HepG2 (cell line): Measurements from ENCODE around the gene B9D2. TPM values are rescaled to one million over a fixed set of nuclear protein-coding genes. Genes with fewer than 3 reads are reported as not detected.

ENCODE experiments used
- JDP2 ChIP-seq: sonication (generic); formaldehyde crosslinking; IDR thresholded peaks from 2 replicates; pipeline ENCODE4 v1.8.1; 2022; ENCODE audit warnings: missing genetic modification reagents, borderline replicate concordance
- KLF6 ChIP-seq: IDR thresholded peaks from 2 replicates; pipeline ENCODE4 v1.8.0; 2016; ENCODE audit warnings: missing biosample characterization, missing genetic modification reagents
- MED8 ChIP-seq: sonication (generic); formaldehyde crosslinking; IDR thresholded peaks from 2 replicates; pipeline ENCODE4 v1.8.1; 2023; ENCODE audit warnings: mild to moderate bottlenecking, missing genetic modification reagents; ENCODE audit not compliant: insufficient replicate concordance
- MIER3 ChIP-seq: IDR thresholded peaks from 2 replicates; pipeline ENCODE4 v1.6.1; 2016; ENCODE audit warnings: missing compliant biosample characterization, borderline replicate concordance
- RBM39 ChIP-seq: fragments of 200-400 bp; formaldehyde crosslinking; IDR thresholded peaks from one replicate; pipeline ENCODE4 v1.6.1; 2018; ENCODE audit warnings: antibody characterized with exemption, mild to moderate bottlenecking, low read depth, low read length; ENCODE audit not compliant: poor library complexity, severe bottlenecking
- ZNF101 ChIP-seq: sonication (generic); formaldehyde crosslinking; IDR thresholded peaks from 2 replicates; pipeline ENCODE4 v1.4.0; 2020; ENCODE audit warnings: mild to moderate bottlenecking, low read depth, missing genetic modification reagents, borderline replicate concordance
- ZNF138 ChIP-seq: sonication (generic); formaldehyde crosslinking; IDR thresholded peaks from 2 replicates; pipeline ENCODE4 v1.5.0; 2020; ENCODE audit warnings: mild to moderate bottlenecking, low read depth, missing genetic modification reagents
- ZNF563 ChIP-seq: sonication (generic); formaldehyde crosslinking; IDR thresholded peaks from 2 replicates; pipeline ENCODE4 v1.8.0; 2022; ENCODE audit warnings: mild to moderate bottlenecking, moderate library complexity, missing genetic modification reagents
- ZNF75D ChIP-seq: sonication (generic); formaldehyde crosslinking; IDR thresholded peaks from 2 replicates; pipeline ENCODE4 v1.8.1; 2023; ENCODE audit warnings: missing genetic modification reagents, mild to moderate bottlenecking, borderline replicate concordance
- ZNF792 ChIP-seq: IDR thresholded peaks from 2 replicates; pipeline ENCODE4 v1.6.1; 2016
- ZZZ3 ChIP-seq: sonication (generic); formaldehyde crosslinking; IDR thresholded peaks from 2 replicates; pipeline ENCODE4 v1.4.0; 2020; ENCODE audit warnings: missing genetic modification reagents, mild to moderate bottlenecking, borderline replicate concordance
- polyA plus RNA-seq, 8 experiments: library from polyadenylated mRNA; depleted of rRNA in 3 of 8; stranded (reverse) in 7 of 8; unstranded in 1 of 8; fragments of >200 nt; fragmentation: Illumina TruSeq in 4 of 8; extraction: Trizol in 4 of 8; gene quantifications; 2 replicates each; pipeline versions ENCODE4 v1.2.1 to v1.2.3, GENCODE V29; 2011 to 2016; ENCODE audit warnings: low read depth in 4 of 8, missing spikeins in 1 of 8, mixed read lengths in 1 of 8; ENCODE audit not compliant: insufficient read depth in 1 of 8
- total RNA-seq, 5 experiments: library from RNA; depleted of rRNA; stranded (reverse); fragments of >200 nt; fragmentation: Illumina TruSeq; extraction: Trizol; gene quantifications; 2 replicates each; pipeline ENCODE4 v1.2.3, GENCODE V29; 2016; ENCODE audit warnings: low read depth in 1 of 5
- TF ChIP-seq, protein P1 (sequence below): sonication (generic); formaldehyde crosslinking; IDR thresholded peaks from 2 replicates; pipeline ENCODE4 v1.4.0; 2020; ENCODE audit warnings: missing genetic modification reagents
- TF ChIP-seq, protein P2 (sequence below): sonication (generic); formaldehyde crosslinking; IDR thresholded peaks from 2 replicates; pipeline ENCODE4 v1.8.0; 2022; ENCODE audit warnings: mild to moderate bottlenecking, missing genetic modification reagents, borderline replicate concordance
- TF ChIP-seq, protein P3 (sequence below): IDR thresholded peaks from 2 replicates; pipeline ENCODE4 v1.6.1; 2012; ENCODE audit warnings: low read length, improper control_type of control experiment
- TF ChIP-seq, protein P4 (sequence below): sonication (generic); formaldehyde crosslinking; IDR thresholded peaks from 2 replicates; pipeline ENCODE4 v1.5.0; 2020; ENCODE audit warnings: missing genetic modification reagents, mild to moderate bottlenecking, borderline replicate concordance
- TF ChIP-seq, protein P5 (sequence below), 2 experiments: fragments of 450-650 bp in 1 of 2; sonication (generic) in 1 of 2; formaldehyde crosslinking; IDR thresholded peaks; 2 replicates each; pipeline versions ENCODE4 v1.5.0 to v1.8.0; 2020 to 2022; ENCODE audit warnings: mild to moderate bottlenecking in 1 of 2, missing genetic modification reagents in 1 of 2
- TF ChIP-seq, protein P6 (sequence below): sonication (generic); formaldehyde crosslinking; IDR thresholded peaks from 2 replicates; pipeline ENCODE4 v1.5.0; 2020; ENCODE audit warnings: missing genetic modification reagents

Gene B9D2
- total and polyA plus RNA-seq, 2 of the 13 experiments (the other 11 are each of a cell fraction or from before 2014, with no cell fraction given): 3.1 to 4.4 TPM

DNA sequence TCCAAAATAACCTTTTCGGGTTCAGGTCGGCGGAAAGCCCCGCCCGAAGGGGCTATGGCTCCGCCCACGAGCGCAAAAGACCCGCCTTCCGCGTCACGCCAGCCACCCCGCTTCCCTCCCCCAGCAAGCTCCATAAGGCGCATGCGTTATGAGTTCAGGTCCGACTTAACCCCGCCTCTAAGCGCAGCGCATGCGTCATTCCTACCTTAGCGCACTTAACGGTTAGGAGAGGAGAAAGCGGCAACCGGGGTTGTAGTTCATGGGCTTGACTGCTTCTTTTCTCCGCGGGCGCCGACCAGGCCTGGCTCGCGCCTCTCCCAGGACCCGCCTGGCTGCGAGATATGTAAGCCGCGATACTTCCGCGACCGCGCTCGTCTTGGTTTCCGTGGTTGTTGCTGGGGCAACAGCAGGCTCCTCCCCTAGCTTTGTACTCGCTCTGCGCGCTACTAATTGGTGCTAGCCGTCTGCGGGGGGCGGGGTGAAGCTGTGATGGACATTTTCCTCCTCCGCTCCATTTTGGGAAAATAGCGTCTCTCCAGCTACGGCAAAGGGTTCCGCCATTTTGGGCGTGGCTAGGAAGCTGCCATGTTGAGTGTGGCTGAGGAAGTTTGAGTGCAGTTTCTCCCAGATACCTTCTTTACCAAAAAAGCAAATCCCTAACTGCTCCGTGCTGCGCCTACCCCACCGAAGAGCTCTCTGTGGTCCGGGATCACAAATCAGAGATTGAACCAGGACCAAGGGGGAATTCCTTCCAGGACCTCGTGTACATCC, at the start of gene B9D2 (continued):
- TF ChIP-seq MED8 (CRISPR knock-in tag) (no peak), JDP2 (CRISPR knock-in tag) (no peak), ZNF101 (CRISPR knock-in tag) (no peak), ZNF792 (no peak), ZNF563 (CRISPR knock-in tag) (no peak), KLF6 (CRISPR knock-in tag) (no peak; the same call in 1 of the 2 replicates), ZNF138 (CRISPR knock-in tag) (no peak; the same call in 1 of the 2 replicates), ZNF75D (CRISPR knock-in tag) (no peak), RBM39 (no peak), MIER3 (CRISPR knock-in tag) (no peak), ZZZ3 (CRISPR knock-in tag) (no peak)
- TF ChIP-seq, protein P1, sequence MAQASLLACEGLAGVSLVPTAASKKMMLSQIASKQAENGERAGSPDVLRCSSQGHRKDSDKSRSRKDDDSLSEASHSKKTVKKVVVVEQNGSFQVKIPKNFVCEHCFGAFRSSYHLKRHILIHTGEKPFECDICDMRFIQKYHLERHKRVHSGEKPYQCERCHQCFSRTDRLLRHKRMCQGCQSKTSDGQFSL (CRISPR knock-in tag): no peak
- TF ChIP-seq, protein P2, sequence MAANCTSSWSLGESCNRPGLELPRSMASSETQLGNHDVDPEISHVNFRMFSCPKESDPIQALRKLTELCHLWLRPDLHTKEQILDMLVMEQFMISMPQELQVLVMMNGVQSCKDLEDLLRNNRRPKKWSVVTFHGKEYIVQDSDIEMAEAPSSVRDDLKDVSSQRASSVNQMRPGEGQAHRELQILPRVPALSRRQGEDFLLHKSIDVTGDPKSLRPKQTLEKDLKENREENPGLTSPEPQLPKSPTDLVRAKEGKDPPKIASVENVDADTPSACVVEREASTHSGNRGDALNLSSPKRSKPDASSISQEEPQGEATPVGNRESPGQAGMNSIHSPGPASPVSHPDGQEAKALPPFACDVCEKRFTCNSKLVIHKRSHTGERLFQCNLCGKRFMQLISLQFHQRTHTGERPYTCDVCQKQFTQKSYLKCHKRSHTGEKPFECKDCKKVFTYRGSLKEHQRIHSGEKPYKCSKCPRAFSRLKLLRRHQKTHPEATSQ: no peak
- TF ChIP-seq, protein P3, sequence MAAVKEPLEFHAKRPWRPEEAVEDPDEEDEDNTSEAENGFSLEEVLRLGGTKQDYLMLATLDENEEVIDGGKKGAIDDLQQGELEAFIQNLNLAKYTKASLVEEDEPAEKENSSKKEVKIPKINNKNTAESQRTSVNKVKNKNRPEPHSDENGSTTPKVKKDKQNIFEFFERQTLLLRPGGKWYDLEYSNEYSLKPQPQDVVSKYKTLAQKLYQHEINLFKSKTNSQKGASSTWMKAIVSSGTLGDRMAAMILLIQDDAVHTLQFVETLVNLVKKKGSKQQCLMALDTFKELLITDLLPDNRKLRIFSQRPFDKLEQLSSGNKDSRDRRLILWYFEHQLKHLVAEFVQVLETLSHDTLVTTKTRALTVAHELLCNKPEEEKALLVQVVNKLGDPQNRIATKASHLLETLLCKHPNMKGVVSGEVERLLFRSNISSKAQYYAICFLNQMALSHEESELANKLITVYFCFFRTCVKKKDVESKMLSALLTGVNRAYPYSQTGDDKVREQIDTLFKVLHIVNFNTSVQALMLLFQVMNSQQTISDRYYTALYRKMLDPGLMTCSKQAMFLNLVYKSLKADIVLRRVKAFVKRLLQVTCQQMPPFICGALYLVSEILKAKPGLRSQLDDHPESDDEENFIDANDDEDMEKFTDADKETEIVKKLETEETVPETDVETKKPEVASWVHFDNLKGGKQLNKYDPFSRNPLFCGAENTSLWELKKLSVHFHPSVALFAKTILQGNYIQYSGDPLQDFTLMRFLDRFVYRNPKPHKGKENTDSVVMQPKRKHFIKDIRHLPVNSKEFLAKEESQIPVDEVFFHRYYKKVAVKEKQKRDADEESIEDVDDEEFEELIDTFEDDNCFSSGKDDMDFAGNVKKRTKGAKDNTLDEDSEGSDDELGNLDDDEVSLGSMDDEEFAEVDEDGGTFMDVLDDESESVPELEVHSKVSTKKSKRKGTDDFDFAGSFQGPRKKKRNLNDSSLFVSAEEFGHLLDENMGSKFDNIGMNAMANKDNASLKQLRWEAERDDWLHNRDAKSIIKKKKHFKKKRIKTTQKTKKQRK: no peak
- TF ChIP-seq, protein P4, sequence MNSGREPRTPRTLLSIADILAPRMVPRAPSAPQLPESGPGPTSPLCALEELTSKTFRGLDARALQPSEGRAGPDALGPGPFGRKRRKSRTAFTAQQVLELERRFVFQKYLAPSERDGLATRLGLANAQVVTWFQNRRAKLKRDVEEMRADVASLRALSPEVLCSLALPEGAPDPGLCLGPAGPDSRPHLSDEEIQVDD (CRISPR knock-in tag): no peak
- TF ChIP-seq, protein P5, sequence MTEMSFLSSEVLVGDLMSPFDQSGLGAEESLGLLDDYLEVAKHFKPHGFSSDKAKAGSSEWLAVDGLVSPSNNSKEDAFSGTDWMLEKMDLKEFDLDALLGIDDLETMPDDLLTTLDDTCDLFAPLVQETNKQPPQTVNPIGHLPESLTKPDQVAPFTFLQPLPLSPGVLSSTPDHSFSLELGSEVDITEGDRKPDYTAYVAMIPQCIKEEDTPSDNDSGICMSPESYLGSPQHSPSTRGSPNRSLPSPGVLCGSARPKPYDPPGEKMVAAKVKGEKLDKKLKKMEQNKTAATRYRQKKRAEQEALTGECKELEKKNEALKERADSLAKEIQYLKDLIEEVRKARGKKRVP (CRISPR knock-in tag; IDR thresholded peaks at IDR 0.05): no peak
- TF ChIP-seq, protein P6, sequence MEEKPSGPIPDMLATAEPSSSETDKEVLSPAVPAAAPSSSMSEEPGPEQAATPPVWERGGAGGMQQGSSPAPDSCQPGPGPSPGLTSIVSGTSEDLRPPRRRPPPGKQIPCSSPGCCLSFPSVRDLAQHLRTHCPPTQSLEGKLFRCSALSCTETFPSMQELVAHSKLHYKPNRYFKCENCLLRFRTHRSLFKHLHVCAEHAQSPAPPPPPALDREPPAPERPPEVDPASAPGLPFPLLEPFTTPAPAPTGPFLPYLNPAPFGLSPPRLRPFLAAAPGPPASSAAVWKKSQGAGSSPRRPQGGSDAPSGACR: peak; percentile 37; the same call in 1 of the 2 replicates
